Fibroblast of peridontal ligament (primary cell): ENCODE measurements around the gene CCDC107.

Source experiments
- DNase-seq: peaks from one replicate; pipeline ENCODE4 v3.0.0-alpha.2; 2010; ENCODE audit errors: extremely low read depth

Gene CCDC107

DNA sequence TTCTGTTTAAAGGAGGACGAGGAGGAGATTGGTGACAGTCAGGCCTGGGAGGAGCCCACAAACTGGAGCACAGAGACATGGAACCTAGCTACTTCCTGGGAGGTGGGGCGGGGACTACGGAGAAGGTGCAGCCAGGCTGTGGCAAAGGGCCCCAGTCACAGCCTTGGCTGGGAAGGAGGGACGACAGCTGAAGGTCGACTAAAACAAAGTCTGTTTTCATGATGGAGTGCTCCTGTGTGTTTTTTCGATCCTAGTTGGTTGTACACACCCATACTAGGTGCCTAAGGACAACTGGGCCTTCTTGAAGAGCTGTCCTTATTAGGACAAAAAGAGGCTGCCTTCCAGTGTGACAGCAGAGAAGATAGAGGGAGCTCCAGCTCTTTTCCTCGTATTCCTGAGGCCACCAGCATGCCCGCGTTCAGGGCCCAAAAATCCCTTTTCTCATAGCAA is 2.9 kb downstream of the CCDC107 start:
- peak; percentile 73 for DNase-seq

DNA sequence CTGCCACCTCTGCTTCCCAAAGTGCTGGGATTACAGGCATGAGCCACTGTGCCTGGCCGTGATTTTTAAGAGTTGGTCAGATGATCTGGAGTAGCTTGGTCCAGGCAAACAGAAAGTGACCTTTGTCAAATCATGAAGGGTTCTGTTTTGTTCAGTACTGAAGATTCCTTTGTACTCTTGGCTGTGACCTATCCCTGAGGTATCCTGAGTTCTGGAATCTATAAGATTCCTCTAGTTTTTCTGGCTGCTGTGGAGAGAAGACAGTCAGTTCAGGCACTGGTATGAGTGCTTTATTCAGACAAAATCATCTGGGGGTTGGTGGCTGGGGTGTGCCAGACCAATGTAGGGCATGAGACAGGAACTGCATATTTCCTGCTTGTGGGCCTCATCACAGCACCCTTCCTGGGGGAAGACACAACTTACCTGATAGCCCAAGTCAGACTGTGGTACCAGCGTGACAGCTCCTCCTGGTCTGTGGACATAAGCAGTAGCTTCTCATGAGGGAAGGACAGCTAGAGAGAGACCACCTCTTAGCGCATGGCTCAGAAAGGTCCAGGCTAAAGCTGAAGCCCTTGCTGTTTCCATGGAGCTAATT is 3.8 kb downstream of the CCDC107 start:
- DNase-seq, result no peak

DNA sequence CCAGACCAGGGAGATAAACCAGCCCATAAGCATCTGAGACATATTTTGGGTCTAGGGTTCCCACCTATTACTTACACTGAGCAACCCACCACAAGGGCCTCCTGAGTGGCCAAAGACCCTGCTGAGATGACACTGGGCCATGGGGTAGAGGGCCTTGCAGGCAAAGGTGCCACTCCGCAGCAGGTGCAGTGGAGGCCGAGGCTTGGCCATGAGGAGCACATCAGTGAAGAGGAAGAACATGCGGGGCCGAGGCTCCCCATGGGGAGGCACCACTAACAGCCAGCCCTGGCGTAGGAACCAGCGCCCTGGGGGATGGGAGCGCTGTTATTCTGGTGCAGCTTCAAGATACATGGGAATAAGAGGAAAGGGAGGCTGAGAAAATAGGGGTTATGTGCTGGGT is 4.3 kb downstream of the CCDC107 start:
- no peak for DNase-seq

DNA sequence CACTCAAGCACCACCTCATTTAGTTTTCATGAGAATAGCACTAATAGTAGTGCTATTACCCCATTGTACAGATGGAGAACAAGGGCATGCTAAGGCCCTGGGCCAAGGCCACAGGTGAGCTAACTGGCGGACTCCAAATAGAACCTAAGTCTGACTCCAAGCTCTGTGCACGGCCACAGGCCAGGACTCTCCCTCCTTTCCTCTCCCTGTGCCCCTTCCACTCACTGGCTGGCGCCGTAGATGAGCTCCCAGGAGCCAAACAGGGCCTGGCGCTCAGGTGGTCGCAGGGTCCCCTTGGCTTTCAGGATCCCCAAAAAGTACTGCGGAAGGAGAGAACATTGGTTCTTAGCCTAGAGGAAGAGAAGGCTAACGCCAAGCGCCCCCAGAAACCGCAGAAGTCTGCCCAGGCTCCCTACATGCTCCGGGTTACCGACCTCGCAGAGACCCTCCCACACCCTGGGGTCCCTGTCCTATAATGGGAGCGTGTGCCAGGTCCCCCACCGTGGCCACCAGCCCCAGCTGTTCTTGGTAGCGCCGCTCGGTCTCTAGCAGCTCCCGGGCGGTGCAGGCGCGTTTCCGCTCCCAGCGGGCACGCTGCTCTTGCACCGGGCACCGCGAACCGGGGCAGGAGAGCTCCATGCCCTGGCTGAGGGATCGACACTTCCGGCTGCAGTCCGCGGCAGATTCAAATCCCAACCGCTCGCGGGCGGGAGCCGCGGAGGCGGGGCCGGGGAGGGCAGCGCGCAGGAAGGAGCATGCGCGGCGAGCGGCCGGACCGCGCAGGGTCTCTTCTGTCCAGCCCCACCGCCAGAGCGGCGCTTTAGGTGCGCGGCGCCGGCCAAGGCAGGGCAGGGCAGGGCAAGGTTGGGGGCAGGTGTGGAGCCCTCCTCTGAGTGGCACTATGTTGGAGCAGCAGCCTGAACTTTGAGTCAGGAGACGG is 6.7 kb downstream of the CCDC107 start, which contains the start of gene ARHGEF39:
Gene ARHGEF39, minus strand, starts transcription at position 665 of the 940 bp plus-strand sequence. Its CDS starts 26 bp downstream, at position 639.
- peak; percentile 57 for DNase-seq

DNA sequence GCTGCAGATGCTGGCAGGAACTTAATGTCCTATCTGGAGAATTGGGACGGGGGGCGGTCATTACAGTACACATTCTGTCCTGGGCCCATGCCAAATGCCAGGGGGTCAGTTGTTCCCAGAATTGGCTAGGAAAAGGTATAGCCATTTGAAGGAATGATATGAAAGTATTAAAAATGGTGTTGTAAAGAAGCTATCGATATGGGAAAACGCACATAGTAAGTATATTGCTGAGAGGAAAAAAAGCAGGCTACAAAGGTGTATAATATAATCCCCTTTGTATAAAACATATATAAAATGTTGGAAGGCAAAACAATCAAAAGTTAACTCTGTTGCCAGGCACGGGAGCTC is 7.4 kb downstream of the CCDC107 start:
- no peak for DNase-seq

DNA sequence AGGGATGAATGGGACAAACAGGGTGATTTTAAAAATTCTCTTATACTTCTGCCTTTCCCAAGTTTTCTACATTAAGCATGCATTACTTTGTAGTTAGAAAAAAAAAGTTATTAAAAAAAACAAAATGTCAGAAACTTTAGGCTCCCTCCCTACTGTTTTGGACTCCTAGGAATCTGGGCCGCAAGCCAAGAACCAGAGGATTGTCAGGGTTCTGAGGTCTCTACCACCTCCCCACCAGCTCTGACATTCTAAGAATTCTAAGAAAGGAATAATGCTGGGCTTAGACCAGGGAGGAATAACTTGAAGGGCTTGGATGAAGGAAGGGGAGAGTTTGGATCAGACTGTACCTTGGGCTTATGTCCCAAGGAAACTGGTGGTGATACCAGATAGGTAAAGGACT is 8.0 kb downstream of the CCDC107 start:
- no peak for DNase-seq

DNA sequence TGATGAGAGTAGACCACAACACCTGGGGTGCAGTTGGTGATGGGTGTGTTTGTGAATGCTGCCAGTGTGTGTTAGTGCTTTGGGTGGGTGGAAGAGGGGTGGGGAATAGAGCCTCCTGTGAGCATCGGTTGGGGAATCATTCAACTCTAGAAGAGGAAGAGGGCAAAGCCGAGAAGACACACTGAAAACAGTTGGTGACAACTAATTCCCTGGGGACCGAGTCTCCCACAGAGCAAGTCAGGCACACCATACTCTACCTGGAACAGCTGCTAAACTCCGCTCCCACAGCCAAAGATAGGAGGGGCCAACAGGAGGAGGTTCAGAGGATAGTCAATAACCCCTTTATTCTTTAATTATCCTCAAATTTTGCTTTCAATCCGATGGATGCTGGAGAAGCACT is 8.5 kb downstream of the CCDC107 start:
- DNase-seq, result no peak

DNA sequence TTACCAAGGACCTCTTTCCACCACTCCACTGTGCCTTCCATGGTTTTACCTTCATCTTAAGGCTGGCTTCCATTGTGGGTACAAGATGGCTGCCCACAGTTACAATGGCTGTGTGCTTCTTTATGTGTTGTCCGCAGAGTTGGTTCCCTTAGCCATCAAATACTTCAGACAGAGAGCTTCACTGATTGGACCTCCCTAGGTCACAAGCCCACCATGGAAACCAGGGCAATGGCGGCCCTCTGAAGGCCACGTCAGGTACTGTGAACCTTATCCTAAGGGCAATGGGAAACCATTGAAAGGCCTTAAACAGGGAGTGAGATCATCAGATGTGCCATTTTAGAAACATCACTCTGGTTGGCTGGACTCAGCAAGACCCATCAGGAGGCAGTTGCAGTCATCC is 9.8 kb downstream of the CCDC107 start:
- no peak for DNase-seq

DNA sequence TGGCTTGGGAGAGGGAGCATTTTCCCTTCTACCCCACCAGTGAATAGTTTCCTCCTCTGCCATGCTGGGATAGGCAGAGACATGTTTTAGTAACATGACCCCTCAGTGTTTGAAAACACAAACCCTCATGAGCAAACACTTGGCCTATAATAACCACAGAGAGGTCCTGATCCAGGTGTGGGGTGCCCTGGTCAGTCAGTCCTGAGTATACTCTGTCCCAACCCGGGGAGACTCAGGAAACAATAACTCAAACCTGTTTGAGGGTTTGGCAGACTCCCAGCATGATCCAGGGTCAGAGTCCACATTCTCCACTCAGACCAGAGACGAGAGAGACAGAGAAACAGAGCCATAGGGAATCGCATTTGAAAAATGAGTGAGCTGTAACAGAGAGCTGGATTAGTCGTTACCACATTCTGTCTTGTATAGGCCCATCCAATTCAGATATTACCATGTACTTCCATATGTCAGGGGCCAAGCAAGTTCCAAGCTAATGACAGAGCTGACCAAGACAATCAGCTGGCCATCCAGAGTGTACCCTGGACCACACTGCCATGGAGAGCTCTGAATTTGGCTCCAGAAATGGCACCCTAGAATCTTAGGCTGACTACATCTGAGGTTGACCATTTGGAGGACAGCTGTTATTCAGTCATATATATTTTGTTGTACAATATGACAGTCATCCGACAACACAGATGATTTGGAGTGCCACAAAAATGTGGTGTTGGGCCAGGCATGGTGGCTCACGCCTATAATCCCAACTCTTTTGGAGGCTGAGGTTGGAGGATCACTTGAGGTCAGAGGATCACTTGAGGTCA is 11.4 kb downstream of the CCDC107 start:
- DNase-seq, result no peak

DNA sequence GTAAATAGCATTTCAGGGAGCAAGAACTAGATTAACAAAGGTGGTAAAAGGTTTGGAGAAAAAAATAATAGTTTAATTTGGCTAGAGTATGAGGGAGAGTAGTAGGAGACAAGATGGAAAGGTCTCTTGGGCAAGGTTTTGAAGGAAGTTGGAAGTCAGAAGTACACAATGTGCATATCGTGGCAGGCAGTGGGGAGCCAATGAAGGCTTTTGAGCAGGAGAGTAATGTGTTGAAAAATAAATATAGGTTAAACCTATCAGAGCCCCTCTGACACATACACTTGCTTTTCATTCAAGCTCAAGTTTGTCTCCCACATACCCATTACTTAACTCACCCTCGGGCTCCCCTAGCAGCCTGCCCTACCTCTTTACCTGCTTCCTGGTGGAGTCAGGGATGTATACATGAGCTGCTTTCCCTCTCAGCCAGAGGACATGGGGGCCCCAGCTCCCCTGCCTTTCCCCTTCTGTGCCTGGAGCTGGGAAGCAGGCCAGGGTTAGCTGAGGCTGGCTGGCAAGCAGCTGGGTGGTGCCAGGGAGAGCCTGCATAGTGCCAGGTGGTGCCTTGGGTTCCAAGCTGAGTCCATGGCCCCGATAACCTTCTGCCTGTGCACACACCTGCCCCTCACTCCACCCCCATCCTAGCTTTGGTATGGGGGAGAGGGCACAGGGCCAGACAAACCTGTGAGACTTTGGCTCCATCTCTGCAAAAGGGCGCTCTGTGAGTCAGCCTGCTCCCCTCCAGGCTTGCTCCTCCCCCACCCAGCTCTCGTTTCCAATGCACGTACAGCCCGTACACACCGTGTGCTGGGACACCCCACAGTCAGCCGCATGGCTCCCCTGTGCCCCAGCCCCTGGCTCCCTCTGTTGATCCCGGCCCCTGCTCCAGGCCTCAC is 15.3 kb downstream of the CCDC107 start, which contains the start of gene CA9:
Gene CA9, plus strand, starts transcription at position 797 of the 893 bp plus-strand sequence. Its CDS starts 32 bp downstream, at position 829.
- no peak for DNase-seq

DNA sequence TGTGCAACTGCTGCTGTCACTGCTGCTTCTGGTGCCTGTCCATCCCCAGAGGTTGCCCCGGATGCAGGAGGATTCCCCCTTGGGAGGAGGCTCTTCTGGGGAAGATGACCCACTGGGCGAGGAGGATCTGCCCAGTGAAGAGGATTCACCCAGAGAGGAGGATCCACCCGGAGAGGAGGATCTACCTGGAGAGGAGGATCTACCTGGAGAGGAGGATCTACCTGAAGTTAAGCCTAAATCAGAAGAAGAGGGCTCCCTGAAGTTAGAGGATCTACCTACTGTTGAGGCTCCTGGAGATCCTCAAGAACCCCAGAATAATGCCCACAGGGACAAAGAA is 15.9 kb downstream of the CCDC107 start:
- DNase-seq, result no peak

DNA sequence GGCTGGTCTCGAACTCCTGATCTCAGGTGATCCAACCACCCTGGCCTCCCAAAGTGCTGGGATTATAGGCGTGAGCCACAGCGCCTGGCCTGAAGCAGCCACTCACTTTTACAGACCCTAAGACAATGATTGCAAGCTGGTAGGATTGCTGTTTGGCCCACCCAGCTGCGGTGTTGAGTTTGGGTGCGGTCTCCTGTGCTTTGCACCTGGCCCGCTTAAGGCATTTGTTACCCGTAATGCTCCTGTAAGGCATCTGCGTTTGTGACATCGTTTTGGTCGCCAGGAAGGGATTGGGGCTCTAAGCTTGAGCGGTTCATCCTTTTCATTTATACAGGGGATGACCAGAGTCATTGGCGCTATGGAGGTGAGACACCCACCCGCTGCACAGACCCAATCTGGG is 17.1 kb downstream of the CCDC107 start:
- no peak for DNase-seq

DNA sequence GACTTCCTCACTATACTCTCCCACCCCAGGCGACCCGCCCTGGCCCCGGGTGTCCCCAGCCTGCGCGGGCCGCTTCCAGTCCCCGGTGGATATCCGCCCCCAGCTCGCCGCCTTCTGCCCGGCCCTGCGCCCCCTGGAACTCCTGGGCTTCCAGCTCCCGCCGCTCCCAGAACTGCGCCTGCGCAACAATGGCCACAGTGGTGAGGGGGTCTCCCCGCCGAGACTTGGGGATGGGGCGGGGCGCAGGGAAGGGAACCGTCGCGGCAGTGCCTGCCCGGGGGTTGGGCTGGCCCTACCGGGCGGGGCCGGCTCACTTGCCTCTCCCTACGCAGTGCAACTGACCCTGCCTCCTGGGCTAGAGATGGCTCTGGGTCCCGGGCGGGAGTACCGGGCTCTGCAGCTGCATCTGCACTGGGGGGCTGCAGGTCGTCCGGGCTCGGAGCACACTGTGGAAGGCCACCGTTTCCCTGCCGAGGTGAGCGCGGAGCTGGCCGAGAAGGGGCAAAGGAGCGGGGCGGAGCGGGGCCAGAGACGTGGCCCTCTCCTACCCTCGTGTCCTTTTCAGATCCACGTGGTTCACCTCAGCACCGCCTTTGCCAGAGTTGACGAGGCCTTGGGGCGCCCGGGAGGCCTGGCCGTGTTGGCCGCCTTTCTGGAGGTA is 17.8 kb downstream of the CCDC107 start:
- no peak for DNase-seq

DNA sequence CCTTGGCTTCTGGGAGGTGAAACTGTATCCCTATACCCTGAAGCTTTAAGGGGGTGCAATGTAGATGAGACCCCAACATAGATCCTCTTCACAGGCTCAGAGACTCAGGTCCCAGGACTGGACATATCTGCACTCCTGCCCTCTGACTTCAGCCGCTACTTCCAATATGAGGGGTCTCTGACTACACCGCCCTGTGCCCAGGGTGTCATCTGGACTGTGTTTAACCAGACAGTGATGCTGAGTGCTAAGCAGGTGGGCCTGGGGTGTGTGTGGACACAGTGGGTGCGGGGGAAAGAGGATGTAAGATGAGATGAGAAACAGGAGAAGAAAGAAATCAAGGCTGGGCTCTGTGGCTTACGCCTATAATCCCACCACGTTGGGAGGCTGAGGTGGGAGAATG is 21.0 kb downstream of the CCDC107 start:
- no peak for DNase-seq

DNA sequence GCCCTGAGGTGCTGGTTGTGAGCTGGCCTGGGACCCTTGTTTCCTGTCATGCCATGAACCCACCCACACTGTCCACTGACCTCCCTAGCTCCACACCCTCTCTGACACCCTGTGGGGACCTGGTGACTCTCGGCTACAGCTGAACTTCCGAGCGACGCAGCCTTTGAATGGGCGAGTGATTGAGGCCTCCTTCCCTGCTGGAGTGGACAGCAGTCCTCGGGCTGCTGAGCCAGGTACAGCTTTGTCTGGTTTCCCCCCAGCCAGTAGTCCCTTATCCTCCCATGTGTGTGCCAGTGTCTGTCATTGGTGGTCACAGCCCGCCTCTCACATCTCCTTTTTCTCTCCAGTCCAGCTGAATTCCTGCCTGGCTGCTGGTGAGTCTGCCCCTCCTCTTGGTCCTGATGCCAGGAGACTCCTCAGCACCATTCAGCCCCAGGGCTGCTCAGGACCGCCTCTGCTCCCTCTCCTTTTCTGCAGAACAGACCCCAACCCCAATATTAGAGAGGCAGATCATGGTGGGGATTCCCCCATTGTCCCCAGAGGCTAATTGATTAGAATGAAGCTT is 21.8 kb downstream of the CCDC107 start:
- no peak for DNase-seq

DNA sequence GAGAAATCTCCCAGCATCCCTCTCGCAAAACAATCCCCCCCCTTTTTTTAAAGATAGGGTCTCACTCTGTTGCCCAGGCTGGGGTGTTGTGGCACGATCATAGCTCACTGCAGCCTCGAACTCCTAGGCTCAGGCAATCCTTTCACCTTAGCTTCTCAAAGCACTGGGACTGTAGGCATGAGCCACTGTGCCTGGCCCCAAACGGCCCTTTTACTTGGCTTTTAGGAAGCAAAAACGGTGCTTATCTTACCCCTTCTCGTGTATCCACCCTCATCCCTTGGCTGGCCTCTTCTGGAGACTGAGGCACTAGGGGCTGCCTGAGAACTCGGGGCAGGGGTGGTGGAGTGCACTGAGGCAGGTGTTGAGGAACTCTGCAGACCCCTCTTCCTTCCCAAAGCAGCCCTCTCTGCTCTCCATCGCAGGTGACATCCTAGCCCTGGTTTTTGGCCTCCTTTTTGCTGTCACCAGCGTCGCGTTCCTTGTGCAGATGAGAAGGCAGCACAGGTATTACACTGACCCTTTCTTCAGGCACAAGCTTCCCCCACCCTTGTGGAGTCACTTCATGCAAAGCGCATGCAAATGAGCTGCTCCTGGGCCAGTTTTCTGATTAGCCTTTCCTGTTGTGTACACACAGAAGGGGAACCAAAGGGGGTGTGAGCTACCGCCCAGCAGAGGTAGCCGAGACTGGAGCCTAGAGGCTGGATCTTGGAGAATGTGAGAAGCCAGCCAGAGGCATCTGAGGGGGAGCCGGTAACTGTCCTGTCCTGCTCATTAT is 22.4 kb downstream of the CCDC107 start:
- peak; percentile 46 for DNase-seq

DNA sequence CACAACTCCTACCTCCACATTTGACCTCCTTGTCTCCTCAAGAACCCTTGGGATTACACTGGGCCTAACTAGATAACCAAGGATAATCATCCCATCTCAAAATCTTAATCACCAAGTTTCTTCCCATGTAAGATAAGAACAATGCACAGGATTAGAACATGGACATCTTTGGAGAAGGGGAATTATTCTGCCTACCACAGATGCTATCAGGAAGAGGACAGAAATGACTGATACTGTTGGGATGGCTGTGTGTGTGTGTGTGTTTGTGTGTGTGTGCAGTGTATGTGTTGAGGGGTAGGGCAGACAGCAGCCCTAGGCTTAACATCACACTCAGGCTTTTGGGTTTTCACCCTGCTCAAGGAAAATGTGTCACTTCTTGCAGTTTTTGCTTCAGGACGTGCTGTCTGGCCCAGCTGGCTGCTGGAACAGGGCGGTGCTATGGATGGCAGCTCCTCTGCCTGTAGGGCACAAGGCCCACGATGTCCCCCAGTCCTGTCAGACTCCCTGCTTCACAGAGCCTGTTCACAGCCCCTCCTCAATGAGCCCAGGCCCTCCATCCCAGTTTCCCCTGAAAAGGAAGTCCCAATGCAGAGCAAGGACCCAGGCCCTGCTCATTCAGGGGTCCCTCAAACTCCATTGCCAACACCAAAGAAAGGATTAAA is 23.4 kb downstream of the CCDC107 start:
- DNase-seq, result no peak

DNA sequence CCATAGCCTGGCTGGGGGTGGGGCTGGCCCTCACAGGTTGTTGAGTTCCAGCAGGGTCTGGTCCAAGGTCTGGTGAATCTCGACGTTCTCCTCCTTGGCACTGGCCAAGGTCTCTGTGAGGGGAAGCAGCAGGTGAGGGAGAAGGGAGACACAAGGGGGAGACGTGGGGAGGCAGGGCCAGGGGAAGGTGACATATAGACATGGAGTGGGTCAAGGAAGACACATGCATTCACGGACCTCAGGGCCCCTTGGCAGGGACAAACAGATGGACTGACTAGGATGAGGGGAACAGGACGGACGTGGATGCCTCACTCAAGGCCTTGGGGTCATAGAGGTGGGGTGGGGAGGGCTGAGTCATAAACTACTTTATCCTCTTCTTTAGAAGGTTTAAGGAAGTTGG is 24.0 kb downstream of the CCDC107 start:
- no peak for DNase-seq
